PC-3 (cell line): ENCODE measurements around the gene NIFK. TPM values are rescaled to one million over a fixed set of nuclear protein-coding genes. Genes with fewer than 3 reads are reported as not detected.
A peak's percentile ranks its signal among the peaks of the same experiment; 100 is the strongest.

ENCODE experiments used
- ATAC-seq: fragments of 200-7000 bp; cut with Tn5 transposase; 2 replicates; pipeline ENCODE4 v1.9.1; 2020; ENCODE audit warnings: mild to moderate bottlenecking, moderate library complexity
- BruUV-seq: library from RNA; stranded (reverse); fragments of 400-500 nt; replicated peaks from 2 replicates; lab custom pipeline; 2021; lab: Mats Ljungman, UMichigan
- CTCF ChIA-PET: fragments of 300-600 bp; sonication (Branson Sonifier 250); formaldehyde crosslinking; loops from one replicate; lab custom pipeline; 2022; ENCODE audit warnings: antibody characterized with exemption; lab: Charles Lee
- POLR2A ChIA-PET: fragments of 300-600 bp; sonication (Branson Sonifier 250); formaldehyde crosslinking; loops from one replicate; lab custom pipeline; 2022; ENCODE audit warnings: antibody characterized with exemption; ENCODE audit not compliant: unreplicated experiment; lab: Charles Lee
- DNase-seq: peaks from one replicate; pipeline ENCODE4 v3.0.0-alpha.2; 2015
- H2AFZ ChIP-seq: fragments of 300-600 bp; sonication (generic); 2 replicates; pipeline ENCODE4 v1.6.0; 2016; ENCODE audit warnings: antibody characterized with exemption, low read length
- H3F3A ChIP-seq: fragments of 300-600 bp; sonication (generic); one replicate; pipeline ENCODE4 v1.6.0; 2017; ENCODE audit warnings: antibody characterized with exemption, low read length, control low read depth, mild to moderate bottlenecking; ENCODE audit not compliant: unreplicated experiment
- H3K27ac ChIP-seq: fragments of 300-600 bp; sonication (generic); 2 replicates; pipeline ENCODE4 v1.5.1; 2016; ENCODE audit warnings: mild to moderate bottlenecking, low read length
- H3K27me3 ChIP-seq: fragments of 300-600 bp; sonication (generic); 2 replicates; pipeline ENCODE4 v1.6.1; 2016; ENCODE audit warnings: low read length, mixed read lengths
- H3K36me3 ChIP-seq: fragments of 300-600 bp; sonication (generic); 2 replicates; pipeline ENCODE4 v1.6.1; 2016; ENCODE audit warnings: low read depth, mixed run types, low read length, mixed read lengths
- H3K4me1 ChIP-seq: fragments of 300-600 bp; sonication (generic); 2 replicates; pipeline ENCODE4 v1.5.1; 2016; ENCODE audit warnings: low read length; ENCODE audit not compliant: insufficient read depth
- H3K4me2 ChIP-seq: fragments of 300-600 bp; sonication (generic); 2 replicates; pipeline ENCODE4 v1.6.0; 2016; ENCODE audit warnings: low read length
- H3K4me3 ChIP-seq: fragments of 300-600 bp; sonication (generic); 2 replicates; pipeline ENCODE4 v1.5.1; 2016; ENCODE audit warnings: mild to moderate bottlenecking, low read length, mixed read lengths
- H3K79me2 ChIP-seq: fragments of 300-600 bp; sonication (generic); 2 replicates; pipeline ENCODE4 v1.6.1; 2017; ENCODE audit warnings: low read length, mixed read lengths
- H3K9ac ChIP-seq: fragments of 300-600 bp; sonication (generic); 2 replicates; pipeline ENCODE4 v1.6.0; 2016; ENCODE audit warnings: mild to moderate bottlenecking, low read length
- H3K9me2 ChIP-seq: fragments of 300-600 bp; sonication (generic); replicated peaks from 2 replicates; pipeline ENCODE4 v1.6.1; 2016; ENCODE audit warnings: mixed run types, low read length, mixed read lengths
- H3K9me3 ChIP-seq: fragments of 300-600 bp; sonication (generic); 2 replicates; pipeline ENCODE4 v1.6.1; 2016; ENCODE audit warnings: low read length, mixed read lengths
- H4K20me1 ChIP-seq: fragments of 300-600 bp; sonication (generic); 2 replicates; pipeline ENCODE4 v1.6.1; 2016; ENCODE audit warnings: low read length, mixed read lengths
- EZH2 ChIP-seq: fragments of 300-600 bp; sonication (generic); IDR thresholded peaks from one replicate; pipeline ENCODE4 v1.6.1; 2017; ENCODE audit warnings: antibody characterized with exemption, mild to moderate bottlenecking, low read length; ENCODE audit not compliant: unreplicated experiment
- EZH2phosphoT487 ChIP-seq: fragments of 300-600 bp; sonication (generic); IDR thresholded peaks from 2 replicates; pipeline ENCODE4 v1.6.1; 2018; ENCODE audit warnings: mild to moderate bottlenecking, antibody characterized with exemption, low read length, borderline replicate concordance
- intact Hi-C: fragments of 100-400 bp; cut with micrococcal nuclease; formaldehyde crosslinking; loops from 2 replicates; pipeline ENCODE4 v1.9.0; 2023
- total RNA-seq: library from RNA; depleted of rRNA; stranded (reverse); fragments of >200 nt; gene quantifications from 2 replicates; pipeline ENCODE4 v1.2.3, GENCODE V29; 2014
- TF ChIP-seq, protein P1 (sequence below): fragments of 300-600 bp; sonication (generic); conservative IDR thresholded peaks from 2 replicates; pipeline ENCODE4 v1.5.1; 2017; ENCODE audit warnings: antibody characterized with exemption, low read depth, mild to moderate bottlenecking, low read length

NIFK gene
- total RNA-seq, 1 experiment from 2014 or later: 64.1 TPM

DNA sequence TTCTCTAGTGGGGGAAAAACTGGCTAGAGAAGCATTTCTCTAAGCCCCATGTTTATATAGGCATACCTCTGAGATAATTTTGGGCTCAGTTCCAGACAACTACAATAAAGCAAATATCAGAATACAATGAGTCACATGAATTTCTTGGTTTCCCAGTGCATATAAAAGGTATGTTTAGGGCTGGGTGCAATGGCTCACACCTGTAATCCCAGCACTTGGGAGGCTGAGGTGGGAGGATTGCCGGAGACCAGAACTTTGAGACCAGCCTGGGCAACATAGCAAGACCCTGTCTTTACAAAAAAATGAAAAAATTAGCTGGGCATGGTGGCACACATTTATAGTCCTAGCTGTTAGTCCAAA is 41.0 kb upstream of the NIFK start:
- intact Hi-C loops: no loop called here
- CTCF ChIA-PET: no interaction called here
- POLR2A ChIA-PET: interaction anchor here (0.5 to 0.6 kb wide), 2 partner anchors 52 to 1304 kb away, joined by 3 to 4 read pairs; no protein-coding TSS in a partner anchor

DNA sequence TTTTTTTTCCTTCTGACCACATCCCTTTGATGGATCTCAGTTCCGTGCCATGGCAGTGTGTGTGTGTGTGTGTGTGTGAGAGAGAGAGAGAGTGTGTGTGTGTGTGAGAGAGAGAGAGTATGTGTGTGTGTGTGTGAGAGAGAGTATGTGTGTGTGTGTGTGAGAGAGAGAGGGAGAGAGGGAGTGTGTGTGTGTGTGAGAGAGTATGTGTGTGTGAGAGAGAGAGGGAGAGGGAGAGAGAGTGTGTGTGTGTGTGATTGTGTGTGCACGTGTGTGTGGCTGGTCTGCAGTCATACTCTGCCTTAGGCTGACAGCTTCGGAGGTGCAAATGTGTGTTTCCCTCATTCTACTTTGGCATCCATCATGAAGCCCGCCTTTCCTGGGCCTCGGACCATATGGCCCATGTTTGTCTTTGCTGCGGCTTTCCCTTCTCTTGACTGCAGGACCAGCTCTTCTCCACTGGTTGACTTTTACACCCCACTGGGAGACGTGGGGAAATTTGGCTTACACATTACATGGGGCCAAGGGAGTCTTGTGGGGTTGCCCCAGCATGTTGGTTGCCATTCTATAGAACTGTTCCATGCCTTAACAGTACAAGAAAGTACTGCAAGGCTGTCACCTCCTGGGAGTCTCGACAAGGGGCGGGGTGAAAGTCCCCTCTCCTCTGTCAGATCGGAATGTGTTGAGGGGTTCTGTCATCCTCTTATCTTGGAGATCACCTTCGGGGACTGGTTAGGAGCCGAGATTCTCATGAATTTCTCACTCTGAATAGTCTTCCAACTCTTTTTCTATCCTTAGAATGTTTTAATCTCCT is 40.4 kb upstream of the NIFK start:
- Histone ChIP-seq H3K36me3 (no peaks in the 10 kb centered on the region), H3K27ac (no peak overlapping the region), H2AFZ (no peak overlapping the region), H3K9me3 (no peaks in the 10 kb centered on the region), H3K79me2 (no peaks in the 10 kb centered on the region), H3K4me1 (peaks cover 16% of the 10 kb centered on the region; the same call in 1 of the 2 replicates), H3K27me3 (no peaks in the 10 kb centered on the region), H3K9ac (no peak overlapping the region), H4K20me1 (no peaks in the 10 kb centered on the region), H3F3A (no peaks in the 10 kb centered on the region), H3K4me2 (peak overlapping the region; percentile 26; the same call in 1 of the 2 replicates), H3K9me2 (no peaks in the 10 kb centered on the region), H3K4me3 (no peak overlapping the region)
- TF ChIP-seq EZH2 (no peak), EZH2phosphoT487 (no peak)
- TF ChIP-seq, protein P1, sequence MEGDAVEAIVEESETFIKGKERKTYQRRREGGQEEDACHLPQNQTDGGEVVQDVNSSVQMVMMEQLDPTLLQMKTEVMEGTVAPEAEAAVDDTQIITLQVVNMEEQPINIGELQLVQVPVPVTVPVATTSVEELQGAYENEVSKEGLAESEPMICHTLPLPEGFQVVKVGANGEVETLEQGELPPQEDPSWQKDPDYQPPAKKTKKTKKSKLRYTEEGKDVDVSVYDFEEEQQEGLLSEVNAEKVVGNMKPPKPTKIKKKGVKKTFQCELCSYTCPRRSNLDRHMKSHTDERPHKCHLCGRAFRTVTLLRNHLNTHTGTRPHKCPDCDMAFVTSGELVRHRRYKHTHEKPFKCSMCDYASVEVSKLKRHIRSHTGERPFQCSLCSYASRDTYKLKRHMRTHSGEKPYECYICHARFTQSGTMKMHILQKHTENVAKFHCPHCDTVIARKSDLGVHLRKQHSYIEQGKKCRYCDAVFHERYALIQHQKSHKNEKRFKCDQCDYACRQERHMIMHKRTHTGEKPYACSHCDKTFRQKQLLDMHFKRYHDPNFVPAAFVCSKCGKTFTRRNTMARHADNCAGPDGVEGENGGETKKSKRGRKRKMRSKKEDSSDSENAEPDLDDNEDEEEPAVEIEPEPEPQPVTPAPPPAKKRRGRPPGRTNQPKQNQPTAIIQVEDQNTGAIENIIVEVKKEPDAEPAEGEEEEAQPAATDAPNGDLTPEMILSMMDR: no peak
- DNase-seq: no peak
- POLR2A ChIA-PET: no interaction called here
- CTCF ChIA-PET: no interaction called here
- intact Hi-C loops: no loop called here
- ATAC-seq: no peak; the same call in 1 of the 2 replicates
- BruUV-seq: no TSS peak

More for the DNA sequence above, 41.0 kb upstream of the NIFK start:
- no peaks in the 10 kb centered on the region for H3K36me3 ChIP-seq
- no peaks in the 10 kb centered on the region for H3F3A ChIP-seq
- no peaks in the 10 kb centered on the region for H3K9me3 ChIP-seq
- no TSS peak for BruUV-seq
- no peaks in the 10 kb centered on the region for H4K20me1 ChIP-seq
- no peak overlapping the region for H2AFZ ChIP-seq
- H3K27me3 ChIP-seq: no peaks in the 10 kb centered on the region
- H3K9me2 ChIP-seq: no peaks in the 10 kb centered on the region
- DNase-seq: peak; percentile 93
- peaks cover 16% of the 10 kb centered on the region; the same call in 1 of the 2 replicates for H3K4me1 ChIP-seq
- H3K79me2 ChIP-seq: no peaks in the 10 kb centered on the region
- peak; percentile 75 for ATAC-seq
- no peak for TF ChIP-seq EZH2
- TF ChIP-seq, protein P1: no peak
- no peak for TF ChIP-seq EZH2phosphoT487
- no peak overlapping the region for H3K9ac ChIP-seq
- peak overlapping the region; percentile 26; the same call in 1 of the 2 replicates for H3K4me2 ChIP-seq
- no peak overlapping the region for H3K27ac ChIP-seq
- H3K4me3 ChIP-seq: no peak overlapping the region

DNA sequence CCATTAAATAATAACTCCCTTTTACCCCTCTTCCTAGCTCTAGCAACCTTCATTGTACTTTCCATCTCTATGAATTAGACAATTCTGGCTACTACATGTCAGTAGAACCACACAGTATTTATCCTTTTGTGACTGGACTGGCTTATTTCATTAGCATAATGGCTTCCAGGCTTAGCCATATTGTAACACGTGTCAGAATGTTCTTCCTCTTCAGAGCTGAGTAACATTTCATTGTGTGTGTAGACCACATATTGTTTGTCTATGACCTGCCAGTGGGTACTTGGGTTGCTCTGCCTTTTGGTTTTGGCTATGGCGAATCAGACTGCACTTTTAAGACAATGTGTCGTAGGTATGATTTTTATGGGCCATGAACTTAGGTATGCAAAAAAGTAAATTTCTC is 39.7 kb upstream of the NIFK start:
- H3K27me3 ChIP-seq: no peaks in the 10 kb centered on the region
- H3K9me2 ChIP-seq: no peaks in the 10 kb centered on the region
- POLR2A ChIA-PET: no interaction called here
- ATAC-seq (no peak), DNase-seq (no peak)
- H3K4me2 ChIP-seq: no peak overlapping the region
- no peaks in the 10 kb centered on the region for H3F3A ChIP-seq
- H3K36me3 ChIP-seq: no peaks in the 10 kb centered on the region
- peaks cover 16% of the 10 kb centered on the region; the same call in 1 of the 2 replicates for H3K4me1 ChIP-seq
- no peaks in the 10 kb centered on the region for H3K9me3 ChIP-seq
- no peak overlapping the region for H2AFZ ChIP-seq
- H3K27ac ChIP-seq: no peak overlapping the region
- BruUV-seq: no TSS peak
- CTCF ChIA-PET: no interaction called here
- intact Hi-C loops: no loop called here
- no peak overlapping the region for H3K4me3 ChIP-seq
- no peak overlapping the region for H3K9ac ChIP-seq
- H3K79me2 ChIP-seq: no peaks in the 10 kb centered on the region
- TF ChIP-seq, protein P1: no peak
- no peak for TF ChIP-seq EZH2phosphoT487
- no peak for TF ChIP-seq EZH2
- no peaks in the 10 kb centered on the region for H4K20me1 ChIP-seq
